Measurements from ENCODE around the gene UQCC5.
A peak's percentile ranks its signal among the peaks of the same experiment; 100 is the strongest.

UQCC5 gene

DNA sequence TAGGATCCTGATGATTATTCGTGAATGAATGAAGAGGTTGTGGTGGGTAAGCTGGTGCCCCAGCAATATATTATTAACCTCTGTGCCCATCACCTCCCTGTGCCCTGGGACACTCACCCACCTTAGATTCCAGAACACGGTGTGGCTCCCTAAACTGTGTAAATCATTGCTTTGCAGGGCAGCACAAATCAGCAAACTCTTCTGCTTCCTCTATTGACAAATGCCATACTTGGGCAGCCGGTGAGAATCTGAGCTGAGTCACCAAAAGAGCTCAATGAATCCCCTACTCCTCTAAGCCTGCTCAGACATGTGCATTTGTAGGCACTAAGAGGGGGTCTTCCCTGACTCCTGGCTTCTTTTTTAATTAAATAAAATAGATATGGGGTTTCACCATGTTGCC, 15.7 kb downstream of the UQCC5 start:
- ChIA-PET POLR2A (interaction anchor here (0.8 kb wide), 1 partner anchor 16 kb away, joined by 4 read pairs; the partner anchor contains the start of gene UQCC5), CTCF (interaction anchor here (0.8 kb wide), 1 partner anchor 140 kb away, joined by 7 read pairs; no protein-coding TSS in a partner anchor)
- no peak overlapping the region for H3K27ac ChIP-seq (ENCODE audit: extremely low read depth, low read depth, low read length)
- H3K4me1 ChIP-seq (ENCODE audit: control insufficient read depth, insufficient read depth, low read length): no peaks in the 10 kb centered on the region
- H3K4me3 ChIP-seq (ENCODE audit: low read depth, low read length): no peak overlapping the region
- H3K36me3 ChIP-seq (ENCODE audit: control insufficient read depth in 2 of 2, insufficient read depth in 1 of 2, low read length in 2 of 2): peaks cover 6 to 79% of the 10 kb centered on the region in 2 experiments; a peak in 2 of 3 replicates
- no peaks in the 10 kb centered on the region for H3K9me3 ChIP-seq (ENCODE audit: control insufficient read depth, insufficient read depth, low read depth, low read length)
- TF ChIP-seq ZNF600 (tag by site-specific recombination; IDR thresholded peaks at IDR 0.05) (0 out of 2 replicates have a peak, but pooled peaks have one; percentile 52), KLF10 (tag by site-specific recombination; IDR thresholded peaks at IDR 0.05) (no peak), KLF7 (tag by site-specific recombination; IDR thresholded peaks at IDR 0.05; ENCODE audit: borderline replicate concordance) (no peak), ZNF561 (tag by site-specific recombination; IDR thresholded peaks at IDR 0.05; ENCODE audit: borderline replicate concordance) (no peak), ZNF184 (tag by site-specific recombination; IDR thresholded peaks at IDR 0.05) (no peak), ZNF660 (tag by site-specific recombination; IDR thresholded peaks at IDR 0.05) (no peak)

DNA sequence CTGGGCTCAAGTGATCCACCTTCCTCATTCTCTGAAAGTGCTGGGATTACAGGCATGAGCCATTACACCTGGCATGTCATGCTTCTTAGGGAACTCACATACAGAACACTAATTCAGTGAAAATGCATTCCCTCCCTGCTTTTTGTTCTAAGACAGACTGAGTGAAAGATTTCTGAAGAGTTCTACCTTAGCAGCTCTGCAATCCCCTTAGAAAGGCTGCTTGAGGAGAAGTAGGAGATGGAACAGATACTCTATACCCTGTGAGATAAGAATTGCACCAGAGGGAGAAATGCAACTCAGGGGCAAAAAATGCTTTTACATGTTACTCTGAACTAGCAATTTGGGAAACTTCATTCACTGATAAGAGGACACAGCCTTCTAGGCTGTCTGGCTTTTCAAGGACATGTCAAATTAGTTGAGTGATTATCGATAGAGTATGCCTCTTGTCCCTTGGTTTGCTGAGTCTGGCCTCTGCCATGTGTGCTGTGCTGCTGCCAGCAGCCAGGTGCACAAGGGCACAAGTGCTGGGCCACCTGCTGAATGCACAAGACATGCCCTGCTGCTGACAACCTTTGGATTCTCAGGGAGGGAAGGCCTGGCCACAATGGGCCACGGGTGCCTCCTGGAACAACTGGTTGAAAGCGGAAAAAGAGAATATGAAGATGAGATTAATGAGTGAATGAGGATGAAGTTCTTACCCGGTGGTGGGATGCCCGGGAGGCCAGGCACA, 17.8 kb downstream of the UQCC5 start:
- TF ChIP-seq ZNF155 (tag by site-specific recombination; IDR thresholded peaks at IDR 0.05) (no peak), ZNF112 (tag by site-specific recombination; IDR thresholded peaks at IDR 0.05) (no peak), GFI1B (tag by site-specific recombination; IDR thresholded peaks at IDR 0.05) (no peak), TRIM28 (IDR thresholded peaks at IDR 0.05; ENCODE audit: borderline replicate concordance, low read length) (no peak)
- H3K4me1 ChIP-seq (ENCODE audit: control insufficient read depth, insufficient read depth, low read length): no peaks in the 10 kb centered on the region
- POLR2A ChIA-PET: interaction anchor here (0.7 kb wide), 1 partner anchor 48 kb away, joined by 5 read pairs; no protein-coding TSS in a partner anchor
- no peaks in the 10 kb centered on the region for H3K9me3 ChIP-seq (ENCODE audit: control insufficient read depth, insufficient read depth, low read depth, low read length)
- CTCF ChIA-PET: no interaction called here
- no peak overlapping the region for H3K27ac ChIP-seq (ENCODE audit: extremely low read depth, low read depth, low read length)
- H3K36me3 ChIP-seq (ENCODE audit: control insufficient read depth in 2 of 2, insufficient read depth in 1 of 2, low read length in 2 of 2): peaks cover 0 to 84% of the 10 kb centered on the region in 2 experiments; a peak in 2 of 3 replicates
- H3K4me3 ChIP-seq (ENCODE audit: low read depth, low read length): no peak overlapping the region

DNA sequence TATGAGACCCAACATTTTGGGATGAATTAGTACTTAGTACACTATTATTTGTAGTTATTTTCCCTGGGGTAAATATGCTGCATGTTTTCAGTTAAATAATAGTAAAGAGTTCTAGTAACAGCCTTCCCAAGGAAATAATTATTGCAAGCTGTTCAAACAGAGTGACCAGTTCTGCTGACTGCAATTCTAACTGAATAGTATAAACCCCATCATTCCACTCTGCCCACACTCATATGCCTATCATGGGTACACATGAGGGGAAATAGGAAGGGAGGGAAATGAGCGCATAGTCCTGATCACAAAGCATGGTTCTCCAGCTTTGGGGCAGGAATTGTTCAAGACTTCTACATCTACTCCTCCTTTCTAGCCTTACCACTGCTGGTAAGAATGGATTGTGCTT, 18.7 kb downstream of the UQCC5 start:
- Histone ChIP-seq H3K27ac (ENCODE audit: extremely low read depth, low read depth, low read length) (no peak overlapping the region), H3K9me3 (ENCODE audit: control insufficient read depth, insufficient read depth, low read depth, low read length) (no peaks in the 10 kb centered on the region), H3K4me1 (ENCODE audit: control insufficient read depth, insufficient read depth, low read length) (no peaks in the 10 kb centered on the region), H3K36me3 (ENCODE audit: control insufficient read depth in 2 of 2, insufficient read depth in 1 of 2, low read length in 2 of 2) (peaks cover 0 to 84% of the 10 kb centered on the region in 2 experiments; a peak in 2 of 3 replicates), H3K4me3 (ENCODE audit: low read depth, low read length) (no peak overlapping the region)
- CTCF ChIA-PET: no interaction called here
- POLR2A ChIA-PET: no interaction called here
- TF ChIP-seq TRIM28 (IDR thresholded peaks at IDR 0.05; ENCODE audit: borderline replicate concordance, low read length) (no peak), FEZF1 (tag by site-specific recombination; IDR thresholded peaks at IDR 0.05) (no peak), ZXDB (tag by site-specific recombination; IDR thresholded peaks at IDR 0.05) (no peak), ZBTB6 (tag by site-specific recombination; IDR thresholded peaks at IDR 0.05) (no peak), ZNF629 (tag by site-specific recombination; IDR thresholded peaks at IDR 0.05) (no peak), ZNF488 (tag by site-specific recombination; IDR thresholded peaks at IDR 0.05) (no peak), HOXD13 (CRISPR knock-in tag; IDR thresholded peaks at IDR 0.05; ENCODE audit: borderline replicate concordance) (no peak), SP7 (tag by site-specific recombination; IDR thresholded peaks at IDR 0.05) (no peak), ZNF211 (tag by site-specific recombination; IDR thresholded peaks at IDR 0.05; ENCODE audit: low read depth) (no peak), ZNF133 (tag by site-specific recombination; IDR thresholded peaks at IDR 0.05) (no peak)
- TF ChIP-seq, protein P1, sequence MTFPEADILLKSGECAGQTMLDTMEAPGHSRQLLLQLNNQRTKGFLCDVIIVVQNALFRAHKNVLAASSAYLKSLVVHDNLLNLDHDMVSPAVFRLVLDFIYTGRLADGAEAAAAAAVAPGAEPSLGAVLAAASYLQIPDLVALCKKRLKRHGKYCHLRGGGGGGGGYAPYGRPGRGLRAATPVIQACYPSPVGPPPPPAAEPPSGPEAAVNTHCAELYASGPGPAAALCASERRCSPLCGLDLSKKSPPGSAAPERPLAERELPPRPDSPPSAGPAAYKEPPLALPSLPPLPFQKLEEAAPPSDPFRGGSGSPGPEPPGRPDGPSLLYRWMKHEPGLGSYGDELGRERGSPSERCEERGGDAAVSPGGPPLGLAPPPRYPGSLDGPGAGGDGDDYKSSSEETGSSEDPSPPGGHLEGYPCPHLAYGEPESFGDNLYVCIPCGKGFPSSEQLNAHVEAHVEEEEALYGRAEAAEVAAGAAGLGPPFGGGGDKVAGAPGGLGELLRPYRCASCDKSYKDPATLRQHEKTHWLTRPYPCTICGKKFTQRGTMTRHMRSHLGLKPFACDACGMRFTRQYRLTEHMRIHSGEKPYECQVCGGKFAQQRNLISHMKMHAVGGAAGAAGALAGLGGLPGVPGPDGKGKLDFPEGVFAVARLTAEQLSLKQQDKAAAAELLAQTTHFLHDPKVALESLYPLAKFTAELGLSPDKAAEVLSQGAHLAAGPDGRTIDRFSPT (tag by site-specific recombination; IDR thresholded peaks at IDR 0.05): no peak
